GM12878 (cell line): ENCODE measurements around the gene TMEM208.

Experiments used
- CREM ChIP-seq: IDR thresholded peaks from 2 replicates; pipeline ENCODE4 v1.6.1; 2014; ENCODE audit warnings: antibody characterized with exemption, low read depth
- MTA2 ChIP-seq: fragments of 450-650 bp; IDR thresholded peaks from 2 replicates; pipeline ENCODE4 v1.6.1; 2016; ENCODE audit warnings: low read depth, mild to moderate bottlenecking, moderate library complexity
- MTA3 ChIP-seq: IDR thresholded peaks from 2 replicates; pipeline ENCODE4 v1.6.1; 2012; ENCODE audit warnings: low read length, inconsistent platforms, borderline replicate concordance
- ZNF274 ChIP-seq: IDR thresholded peaks from one replicate; pipeline ENCODE4 v1.8.0; 2011; ENCODE audit not compliant: insufficient read length, insufficient read depth
- TF ChIP-seq, protein P1 (sequence below), 3 experiments: IDR thresholded peaks in 2 of 3; conservative IDR thresholded peaks in 1 of 3; 2 replicates each; pipeline ENCODE4 v1.5.1; 2011; ENCODE audit warnings: low read depth in 3 of 3, low read length in 3 of 3, mild to moderate bottlenecking in 3 of 3, control low read depth in 2 of 3, moderate library complexity in 2 of 3, inconsistent platforms in 1 of 3, mixed read lengths in 1 of 3; ENCODE audit not compliant: control insufficient read depth in 2 of 3, insufficient read depth in 1 of 3; ENCODE audit errors: extremely low read depth in 1 of 3
- TF ChIP-seq, protein P2 (sequence below): IDR thresholded peaks from 2 replicates; pipeline ENCODE4 v1.6.1; 2011; ENCODE audit warnings: mild to moderate bottlenecking, low read depth, low read length, moderate library complexity; ENCODE audit not compliant: insufficient replicate concordance

DNA sequence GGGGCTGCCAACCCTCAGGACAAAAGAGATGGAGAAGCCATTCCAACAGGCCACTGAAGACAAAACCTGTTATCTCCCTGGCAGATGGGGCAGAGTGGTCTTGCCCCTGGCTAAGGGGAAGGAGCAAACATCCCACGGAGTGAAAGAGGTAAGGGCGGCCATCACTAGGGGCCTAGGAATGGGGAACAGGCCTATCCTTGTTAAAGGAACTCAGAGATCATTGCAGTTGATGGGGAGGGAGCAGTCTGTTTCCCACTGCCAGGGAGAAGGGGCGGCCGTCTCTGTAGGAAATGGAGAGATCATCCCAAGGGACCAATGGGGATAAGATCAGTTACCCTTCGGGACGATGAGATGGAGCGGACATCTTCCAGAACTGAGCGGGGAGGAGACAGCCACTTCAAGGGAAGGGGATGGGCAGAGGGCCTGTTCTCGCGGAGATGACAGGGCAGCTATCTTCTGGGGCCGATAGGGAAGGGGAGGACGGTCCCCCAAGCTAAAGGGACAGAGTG, 581 bp upstream of the TMEM208 start:
- TF ChIP-seq, protein P1, sequence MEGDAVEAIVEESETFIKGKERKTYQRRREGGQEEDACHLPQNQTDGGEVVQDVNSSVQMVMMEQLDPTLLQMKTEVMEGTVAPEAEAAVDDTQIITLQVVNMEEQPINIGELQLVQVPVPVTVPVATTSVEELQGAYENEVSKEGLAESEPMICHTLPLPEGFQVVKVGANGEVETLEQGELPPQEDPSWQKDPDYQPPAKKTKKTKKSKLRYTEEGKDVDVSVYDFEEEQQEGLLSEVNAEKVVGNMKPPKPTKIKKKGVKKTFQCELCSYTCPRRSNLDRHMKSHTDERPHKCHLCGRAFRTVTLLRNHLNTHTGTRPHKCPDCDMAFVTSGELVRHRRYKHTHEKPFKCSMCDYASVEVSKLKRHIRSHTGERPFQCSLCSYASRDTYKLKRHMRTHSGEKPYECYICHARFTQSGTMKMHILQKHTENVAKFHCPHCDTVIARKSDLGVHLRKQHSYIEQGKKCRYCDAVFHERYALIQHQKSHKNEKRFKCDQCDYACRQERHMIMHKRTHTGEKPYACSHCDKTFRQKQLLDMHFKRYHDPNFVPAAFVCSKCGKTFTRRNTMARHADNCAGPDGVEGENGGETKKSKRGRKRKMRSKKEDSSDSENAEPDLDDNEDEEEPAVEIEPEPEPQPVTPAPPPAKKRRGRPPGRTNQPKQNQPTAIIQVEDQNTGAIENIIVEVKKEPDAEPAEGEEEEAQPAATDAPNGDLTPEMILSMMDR (IDR thresholded peaks at IDR 0.05 in 2 of 3, conservative IDR thresholded peaks at IDR 0.05 in 1 of 3; ENCODE audit: control insufficient read depth in 2 of 3, extremely low read depth in 1 of 3, insufficient read depth in 1 of 3, low read depth in 3 of 3, low read length in 3 of 3) = no peak
- TF ChIP-seq, protein P2, sequence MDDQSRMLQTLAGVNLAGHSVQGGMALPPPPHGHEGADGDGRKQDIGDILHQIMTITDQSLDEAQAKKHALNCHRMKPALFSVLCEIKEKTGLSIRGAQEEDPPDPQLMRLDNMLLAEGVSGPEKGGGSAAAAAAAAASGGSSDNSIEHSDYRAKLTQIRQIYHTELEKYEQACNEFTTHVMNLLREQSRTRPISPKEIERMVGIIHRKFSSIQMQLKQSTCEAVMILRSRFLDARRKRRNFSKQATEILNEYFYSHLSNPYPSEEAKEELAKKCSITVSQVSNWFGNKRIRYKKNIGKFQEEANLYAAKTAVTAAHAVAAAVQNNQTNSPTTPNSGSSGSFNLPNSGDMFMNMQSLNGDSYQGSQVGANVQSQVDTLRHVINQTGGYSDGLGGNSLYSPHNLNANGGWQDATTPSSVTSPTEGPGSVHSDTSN = no peak
- TF ChIP-seq MTA3 = no peak
- no peak for TF ChIP-seq ZNF274
- no peak for TF ChIP-seq MTA2
- TF ChIP-seq CREM = no peak
